K562 treated with DMSO at 1 percent for 24 hours (cell line): ENCODE data around the gene ZNF18. TPM values are rescaled to one million over a fixed set of nuclear protein-coding genes. Genes with fewer than 3 reads are reported as not detected.

Source experiments
- total RNA-seq: library from RNA; unstranded; fragments of 300-600 nt; gene quantifications from 2 replicates; pipeline ENCODE4 v1.2.3, GENCODE V29; 2022; ENCODE audit warnings: low read depth; ENCODE audit not compliant: insufficient read depth

The ZNF18 gene, protein sequence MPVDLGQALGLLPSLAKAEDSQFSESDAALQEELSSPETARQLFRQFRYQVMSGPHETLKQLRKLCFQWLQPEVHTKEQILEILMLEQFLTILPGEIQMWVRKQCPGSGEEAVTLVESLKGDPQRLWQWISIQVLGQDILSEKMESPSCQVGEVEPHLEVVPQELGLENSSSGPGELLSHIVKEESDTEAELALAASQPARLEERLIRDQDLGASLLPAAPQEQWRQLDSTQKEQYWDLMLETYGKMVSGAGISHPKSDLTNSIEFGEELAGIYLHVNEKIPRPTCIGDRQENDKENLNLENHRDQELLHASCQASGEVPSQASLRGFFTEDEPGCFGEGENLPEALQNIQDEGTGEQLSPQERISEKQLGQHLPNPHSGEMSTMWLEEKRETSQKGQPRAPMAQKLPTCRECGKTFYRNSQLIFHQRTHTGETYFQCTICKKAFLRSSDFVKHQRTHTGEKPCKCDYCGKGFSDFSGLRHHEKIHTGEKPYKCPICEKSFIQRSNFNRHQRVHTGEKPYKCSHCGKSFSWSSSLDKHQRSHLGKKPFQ
- 2.2 and 2.7 TPM in 2 replicates for total RNA-seq

GRCh38 chr17:11997147-11997971 is at the start of gene ZNF18:
Gene ZNF18 (minus strand): TSS chr17:11997475. CDS start chr17:11992829, 4,646 bp downstream.

GRCh38 chr17:12020642-12021622 is 23.7 kb upstream of the ZNF18 start, which contains the start of gene MAP2K4:
Gene MAP2K4 (plus strand): TSS chr17:12020877. CDS start chr17:12020887, 10 bp downstream.

Other genes with a start within 250 kb of the ZNF18 start
- gene MAP2K4, start 23.4 kb upstream of the ZNF18 start, total RNA-seq = 8.2 and 9.1 TPM in 2 replicates